ENCODE measurements around the gene FAM131C. TPM values are rescaled to one million over a fixed set of nuclear protein-coding genes. Genes with fewer than 3 reads are reported as not detected.

The FAM131C gene
- 1.7 TPM for total RNA-seq

GRCh38 chr1:16073490-16074119, at the start of gene FAM131C:
Gene FAM131C (minus strand): TSS chr1:16073651. CDS start chr1:16073442, 209 bp downstream.

GRCh38 chr1:16043521-16043920, 29.9 kb downstream of the FAM131C start, which contains the start of gene CLCNKB:
Gene CLCNKB (plus strand): TSS chr1:16043782. CDS start chr1:16044493, 711 bp downstream.

GRCh38 chr1:16021681-16022080, 51.8 kb downstream of the FAM131C start, which contains the start of gene CLCNKA:
Gene CLCNKA (plus strand): TSS chr1:16022036. CDS start chr1:16022620, 584 bp downstream.

GRCh38 chr1:16017461-16018303, 55.8 kb downstream of the FAM131C start, which contains the start of gene HSPB7:
Gene HSPB7 (minus strand): TSS chr1:16018043. CDS start chr1:16017963, 80 bp downstream.

Other genes with a start within 250 kb of the FAM131C start
- gene SPEN, start 225.9 kb downstream of the FAM131C start, total RNA-seq: 59.6 TPM
- gene ZBTB17, start 97.5 kb downstream of the FAM131C start, total RNA-seq: 36.6 TPM
- 0.12 TPM for gene SRARP, start 69.4 kb downstream of the FAM131C start, total RNA-seq
- 7.3 TPM for gene HSPB7, start 55.6 kb downstream of the FAM131C start, total RNA-seq
- gene CLCNKA, start 51.6 kb downstream of the FAM131C start, total RNA-seq: 20.8 TPM
- 73.2 TPM for gene CLCNKB, start 29.9 kb downstream of the FAM131C start, total RNA-seq
- gene EPHA2, start 82.4 kb upstream of the FAM131C start, total RNA-seq: 32.3 TPM
- 12.1 TPM for gene ARHGEF19, start 139.0 kb upstream of the FAM131C start, total RNA-seq
- gene CPLANE2, start 163.5 kb upstream of the FAM131C start, total RNA-seq: 8.3 TPM